Natural killer cell (primary cell): ENCODE measurements around the gene C1QL3. TPM values are rescaled to one million over a fixed set of nuclear protein-coding genes. Genes with fewer than 3 reads are reported as not detected.

Experiments
- ATAC-seq, 3 donors: fragments of 150-1000 bp in 2 of 3; fragments of 200-7000 bp in 1 of 3; cut with Tn5 transposase; 1 replicate in 1 of 3; 2 replicates in 2 of 3; pipeline ENCODE4 v1.10.0; 2021; ENCODE audit warnings: mild to moderate bottlenecking in 2 of 3, moderate library complexity in 2 of 3
- DNase-seq, 2 donors: peaks; one replicate each; pipeline versions ENCODE4 v3.0.0 to v3.0.0-alpha.2; 2013 to 2021; ENCODE audit warnings: mixed read lengths in 1 of 2
- H3K27ac ChIP-seq: one replicate; pipeline ENCODE4 v1.5.1; 2013; ENCODE audit warnings: mild to moderate bottlenecking, low read length
- H3K27me3 ChIP-seq: one replicate; pipeline ENCODE4 v1.6.1; 2013; ENCODE audit warnings: low read length; ENCODE audit not compliant: control insufficient read depth, insufficient read depth
- H3K36me3 ChIP-seq: one replicate; pipeline ENCODE4 v1.6.1; 2013; ENCODE audit warnings: low read length; ENCODE audit not compliant: control insufficient read depth, insufficient read depth
- H3K4me1 ChIP-seq: one replicate; pipeline ENCODE4 v1.6.1; 2013; ENCODE audit warnings: low read length; ENCODE audit not compliant: control insufficient read depth, insufficient read depth
- H3K4me3 ChIP-seq: one replicate; pipeline ENCODE4 v1.5.1; 2013; ENCODE audit warnings: low read length
- H3K9me3 ChIP-seq: one replicate; pipeline ENCODE4 v1.6.1; 2013; ENCODE audit warnings: low read length; ENCODE audit not compliant: control insufficient read depth, insufficient read depth
- H3K27ac Mint-ChIP-seq, 2 donors: one replicate each; pipeline ENCODE4 v1.8.0; 2022; ENCODE audit warnings: mild to moderate bottlenecking in 2 of 2, mixed read lengths in 2 of 2, moderate library complexity in 1 of 2
- H3K27me3 Mint-ChIP-seq, 2 donors: one replicate each; pipeline ENCODE4 v1.8.0; 2022; ENCODE audit warnings: low read depth in 2 of 2, mixed read lengths in 2 of 2
- H3K36me3 Mint-ChIP-seq: one replicate; pipeline ENCODE4 v1.8.0; 2022; ENCODE audit warnings: mixed read lengths
- H3K4me1 Mint-ChIP-seq, 2 donors: one replicate each; pipeline ENCODE4 v1.8.0; 2022; ENCODE audit warnings: mixed read lengths in 2 of 2
- H3K4me3 Mint-ChIP-seq: one replicate; pipeline ENCODE4 v1.8.0; 2022; ENCODE audit warnings: mild to moderate bottlenecking, moderate library complexity, mixed read lengths
- H3K9me3 Mint-ChIP-seq, 2 donors: one replicate each; pipeline ENCODE4 v1.8.0; 2022; ENCODE audit warnings: mixed read lengths in 2 of 2
- WGBS: methylation state at CpG from one replicate; pipeline ENCODE4 v1.1.7; 2013; ENCODE audit warnings: missing lambda C conversion rate; ENCODE audit not compliant: insufficient coverage; 5-methylcytosine and 5-hydroxymethylcytosine counted together
- intact Hi-C: fragments of 100-400 bp; cut with micrococcal nuclease; formaldehyde crosslinking; loops from one replicate; pipeline ENCODE4 v1.14.2; 2022
- total RNA-seq, 4 donors: library from RNA; stranded (reverse); fragments of 120-200 nt in 1 of 4; gene quantifications; one replicate each; pipeline versions ENCODE4 v1.2.3 to v1.2.4, GENCODE V29; 2013 to 2022
- TF ChIP-seq, protein P1 (sequence below): fragments of 200-600 bp; IDR thresholded peaks from one replicate; pipeline ENCODE4 v1.8.0; 2022; ENCODE audit warnings: antibody characterized with exemption

Gene C1QL3
- total RNA-seq, 3 donors from 2014 or later (not counting 1 experiment from before 2014, with no cell fraction given): 0.29 TPM; not detected in 2

DNA sequence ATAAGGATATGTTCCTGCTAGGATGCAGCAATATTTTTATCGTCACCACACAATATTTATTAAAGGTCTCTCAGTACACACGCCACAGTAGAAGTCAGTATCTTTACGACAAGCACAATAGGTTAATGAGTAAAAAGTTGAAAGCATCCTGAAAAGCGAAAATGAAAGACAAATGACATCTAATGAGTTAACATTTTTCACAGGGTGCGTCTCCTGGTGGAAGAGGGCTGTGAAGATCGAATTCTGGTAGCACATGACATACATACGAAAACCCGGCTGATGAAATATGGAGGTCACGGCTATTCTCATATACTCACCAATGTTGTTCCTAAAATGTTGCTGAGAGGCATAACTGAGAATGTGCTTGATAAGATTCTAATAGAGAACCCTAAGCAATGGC, 10.8 kb downstream of the C1QL3 start:
- H3K4me3 Mint-ChIP-seq: no peak overlapping the region
- no peak for ATAC-seq
- no peak overlapping the region for H3K27ac Mint-ChIP-seq
- no peaks in the 10 kb centered on the region for H3K4me1 ChIP-seq
- intact Hi-C loops: no loop called here
- WGBS: 95% methylated on average over 4 of the region's 9 CpGs
- H3K4me3 ChIP-seq: no peak overlapping the region
- H3K36me3 ChIP-seq: peaks cover 8% of the 10 kb centered on the region
- no peaks in the 10 kb centered on the region for H3K27me3 ChIP-seq
- H3K9me3 Mint-ChIP-seq: no peaks in the 10 kb centered on the region
- no peak for DNase-seq
- H3K9me3 ChIP-seq: no peaks in the 10 kb centered on the region
- TF ChIP-seq, protein P1, sequence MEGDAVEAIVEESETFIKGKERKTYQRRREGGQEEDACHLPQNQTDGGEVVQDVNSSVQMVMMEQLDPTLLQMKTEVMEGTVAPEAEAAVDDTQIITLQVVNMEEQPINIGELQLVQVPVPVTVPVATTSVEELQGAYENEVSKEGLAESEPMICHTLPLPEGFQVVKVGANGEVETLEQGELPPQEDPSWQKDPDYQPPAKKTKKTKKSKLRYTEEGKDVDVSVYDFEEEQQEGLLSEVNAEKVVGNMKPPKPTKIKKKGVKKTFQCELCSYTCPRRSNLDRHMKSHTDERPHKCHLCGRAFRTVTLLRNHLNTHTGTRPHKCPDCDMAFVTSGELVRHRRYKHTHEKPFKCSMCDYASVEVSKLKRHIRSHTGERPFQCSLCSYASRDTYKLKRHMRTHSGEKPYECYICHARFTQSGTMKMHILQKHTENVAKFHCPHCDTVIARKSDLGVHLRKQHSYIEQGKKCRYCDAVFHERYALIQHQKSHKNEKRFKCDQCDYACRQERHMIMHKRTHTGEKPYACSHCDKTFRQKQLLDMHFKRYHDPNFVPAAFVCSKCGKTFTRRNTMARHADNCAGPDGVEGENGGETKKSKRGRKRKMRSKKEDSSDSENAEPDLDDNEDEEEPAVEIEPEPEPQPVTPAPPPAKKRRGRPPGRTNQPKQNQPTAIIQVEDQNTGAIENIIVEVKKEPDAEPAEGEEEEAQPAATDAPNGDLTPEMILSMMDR: no peak
- H3K27me3 Mint-ChIP-seq: no peaks in the 10 kb centered on the region
- no peaks in the 10 kb centered on the region for H3K36me3 Mint-ChIP-seq
- H3K4me1 Mint-ChIP-seq: no peaks in the 10 kb centered on the region
- no peak overlapping the region for H3K27ac ChIP-seq

DNA sequence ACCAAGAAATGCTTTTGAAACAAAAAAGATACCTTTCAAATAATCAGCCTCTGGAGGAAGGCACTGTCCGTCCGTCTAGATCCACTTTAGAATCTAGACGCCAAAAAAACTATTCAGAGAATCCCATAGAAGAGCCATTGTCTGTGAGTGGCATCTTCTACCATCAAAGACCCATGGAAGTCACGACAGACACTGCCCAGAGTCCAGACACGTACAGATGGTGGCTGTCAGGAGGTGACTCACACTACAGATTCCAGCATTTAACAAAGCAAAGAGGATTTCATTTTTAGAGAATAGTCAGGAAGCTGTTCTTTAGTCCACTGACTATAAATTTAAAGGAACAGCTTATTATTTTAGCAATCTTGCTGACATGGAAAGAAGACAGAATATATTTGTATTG, 11.7 kb downstream of the C1QL3 start:
- 97% methylated on average over 5 of the region's 5 CpGs for WGBS
- intact Hi-C loops: no loop called here

DNA sequence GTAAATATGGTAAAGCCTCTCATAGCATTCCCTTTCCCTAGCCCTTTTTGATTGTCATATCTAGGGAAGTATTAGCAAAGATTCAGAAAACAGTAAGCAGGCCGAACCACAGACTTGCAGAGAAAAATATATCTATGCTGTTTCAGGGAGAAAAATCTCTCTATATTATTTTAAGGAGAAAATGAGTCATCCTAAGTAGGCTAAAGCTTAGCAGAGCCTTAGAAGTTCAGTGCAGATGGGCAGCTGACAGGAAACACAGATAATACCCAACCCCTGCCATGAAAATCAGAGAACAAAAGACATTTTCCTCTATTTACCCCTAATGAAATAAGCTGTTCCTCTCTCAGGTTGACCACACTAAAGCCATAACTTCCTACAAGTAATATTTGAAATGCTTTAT, 16.5 kb downstream of the C1QL3 start:
- TF ChIP-seq, protein P1: no peak
- no peaks in the 10 kb centered on the region for H3K27me3 ChIP-seq
- WGBS: no CpG with 5 or more reads among the region's 1 CpG
- H3K27ac Mint-ChIP-seq: no peak overlapping the region
- H3K4me1 ChIP-seq: no peaks in the 10 kb centered on the region
- intact Hi-C loops: no loop called here
- H3K27ac ChIP-seq: no peak overlapping the region
- H3K9me3 ChIP-seq: no peaks in the 10 kb centered on the region
- H3K27me3 Mint-ChIP-seq: no peaks in the 10 kb centered on the region
- DNase-seq: no peak
- H3K4me3 ChIP-seq: no peak overlapping the region
- peaks cover 17% of the 10 kb centered on the region for H3K36me3 ChIP-seq
- peaks cover 4 to 5% of the 10 kb centered on the region in 2 donors for H3K4me1 Mint-ChIP-seq
- H3K9me3 Mint-ChIP-seq: no peaks in the 10 kb centered on the region
- no peaks in the 10 kb centered on the region for H3K36me3 Mint-ChIP-seq
- ATAC-seq: no peak
- no peak overlapping the region for H3K4me3 Mint-ChIP-seq

More for the DNA sequence above, 11.7 kb downstream of the C1QL3 start:
- Histone ChIP-seq H3K9me3 (no peaks in the 10 kb centered on the region), H3K4me1 (no peaks in the 10 kb centered on the region), H3K36me3 (peaks cover 17% of the 10 kb centered on the region), H3K4me3 (no peak overlapping the region), H3K27ac (no peak overlapping the region), H3K27me3 (no peaks in the 10 kb centered on the region)
- Mint-ChIP-seq H3K27ac (no peak overlapping the region), H3K27me3 (no peaks in the 10 kb centered on the region), H3K4me3 (no peak overlapping the region), H3K36me3 (no peaks in the 10 kb centered on the region), H3K4me1 (no peaks in the 10 kb centered on the region), H3K9me3 (no peaks in the 10 kb centered on the region)
- ATAC-seq (no peak), DNase-seq (no peak)
- TF ChIP-seq, protein P1: no peak

DNA sequence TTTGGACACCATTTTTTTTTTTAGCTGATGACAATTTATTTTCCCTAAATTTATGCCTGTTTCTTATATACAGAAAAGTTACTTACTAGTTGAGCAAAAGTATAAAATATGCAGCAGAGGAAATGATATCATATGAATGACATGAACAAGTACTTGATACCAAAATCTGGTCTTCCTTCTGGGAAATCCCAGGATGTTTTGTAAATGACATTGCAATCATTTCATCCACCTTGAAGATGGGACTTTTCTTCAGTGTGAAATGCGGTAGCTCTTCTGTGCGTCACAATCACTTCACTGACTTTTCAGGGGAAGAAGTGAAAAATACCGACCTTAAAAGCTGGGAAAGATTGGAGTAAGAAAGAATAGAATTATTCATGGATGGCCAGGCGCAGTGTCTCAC, 23.8 kb downstream of the C1QL3 start:
- Mint-ChIP-seq H3K27ac (no peak overlapping the region), H3K36me3 (no peaks in the 10 kb centered on the region), H3K4me1 (peaks cover 5 to 14% of the 10 kb centered on the region in 2 donors), H3K27me3 (no peaks in the 10 kb centered on the region), H3K4me3 (no peak overlapping the region), H3K9me3 (no peaks in the 10 kb centered on the region)
- ATAC-seq: no peak
- Histone ChIP-seq H3K27ac (no peak overlapping the region), H3K4me1 (no peaks in the 10 kb centered on the region), H3K36me3 (peaks cover 4% of the 10 kb centered on the region), H3K27me3 (no peaks in the 10 kb centered on the region), H3K9me3 (no peaks in the 10 kb centered on the region), H3K4me3 (no peak overlapping the region)
- intact Hi-C loops: no loop called here
- DNase-seq: no peak
- WGBS: 98% methylated on average over 4 of the region's 4 CpGs
- TF ChIP-seq, protein P1: no peak
